ENCODE results near the gene LCE1C.

The LCE1C gene

GRCh38 chr1:152806576-152806975 is at the start of gene LCE1C:
TSS of gene LCE1C (minus strand) at chr1:152806651. CDS start at chr1:152805478, 1,173 bp downstream.
- Histone ChIP-seq H3K4me1 (ENCODE audit: control insufficient read depth in 1 of 2, insufficient read depth in 2 of 2, low read length in 2 of 2) (no peaks in the 10 kb centered on the region), H3K9me3 (ENCODE audit: control insufficient read depth in 1 of 2, low read length in 2 of 2) (no peaks in the 10 kb centered on the region), H3K27me3 (ENCODE audit: control insufficient read depth in 1 of 2, insufficient read depth in 2 of 2, low read length in 2 of 2) (no peaks in the 10 kb centered on the region), H3K4me3 (ENCODE audit: low read depth in 1 of 2, low read length in 2 of 2) (no peak within 1 kb of the TSS), H3K27ac (ENCODE audit: low read depth, low read length) (no peak within 1 kb of the TSS), H3K9ac (ENCODE audit: low read depth in 1 of 2, low read length in 2 of 2) (no peak within 1 kb of the TSS), H3K36me3 (ENCODE audit: control insufficient read depth in 1 of 2, insufficient read depth in 2 of 2, low read length in 2 of 2) (no peaks in the 10 kb centered on the region)

GRCh38 chr1:152855661-152856060 is 49.2 kb upstream of the LCE1C start:
- Histone ChIP-seq H3K4me1 (ENCODE audit: control insufficient read depth in 1 of 2, insufficient read depth in 2 of 2, low read length in 2 of 2) (no peaks in the 10 kb centered on the region), H3K9ac (ENCODE audit: low read depth in 1 of 2, low read length in 2 of 2) (no peak overlapping the region), H3K9me3 (ENCODE audit: control insufficient read depth in 1 of 2, low read length in 2 of 2) (no peaks in the 10 kb centered on the region), H3K27me3 (ENCODE audit: control insufficient read depth in 1 of 2, insufficient read depth in 2 of 2, low read length in 2 of 2) (no peaks in the 10 kb centered on the region), H3K4me3 (ENCODE audit: low read depth in 1 of 2, low read length in 2 of 2) (no peak overlapping the region), H3K27ac (ENCODE audit: low read depth, low read length) (no peak overlapping the region), H3K36me3 (ENCODE audit: control insufficient read depth in 1 of 2, insufficient read depth in 2 of 2, low read length in 2 of 2) (no peaks in the 10 kb centered on the region)

GRCh38 chr1:152842556-152842955 is 36.1 kb upstream of the LCE1C start, which contains the start of gene LCE6A:
TSS of gene LCE6A (plus strand) at chr1:152842856. CDS start at chr1:152843521, 665 bp downstream.
- Histone ChIP-seq H3K9ac (ENCODE audit: low read depth in 1 of 2, low read length in 2 of 2) (no peak within 1 kb of the TSS), H3K27ac (ENCODE audit: low read depth, low read length) (no peak within 1 kb of the TSS), H3K9me3 (ENCODE audit: control insufficient read depth in 1 of 2, low read length in 2 of 2) (no peaks in the 10 kb centered on the region), H3K27me3 (ENCODE audit: control insufficient read depth in 1 of 2, insufficient read depth in 2 of 2, low read length in 2 of 2) (no peaks in the 10 kb centered on the region), H3K4me1 (ENCODE audit: control insufficient read depth in 1 of 2, insufficient read depth in 2 of 2, low read length in 2 of 2) (no peaks in the 10 kb centered on the region), H3K36me3 (ENCODE audit: control insufficient read depth in 1 of 2, insufficient read depth in 2 of 2, low read length in 2 of 2) (no peaks in the 10 kb centered on the region), H3K4me3 (ENCODE audit: low read depth in 1 of 2, low read length in 2 of 2) (no peak within 1 kb of the TSS)

- no peak overlapping the region for H3K9ac ChIP-seq (ENCODE audit: low read depth in 1 of 2, low read length in 2 of 2)
- H3K27me3 ChIP-seq (ENCODE audit: control insufficient read depth in 1 of 2, insufficient read depth in 2 of 2, low read length in 2 of 2): no peaks in the 10 kb centered on the region
- no peaks in the 10 kb centered on the region for H3K4me1 ChIP-seq (ENCODE audit: control insufficient read depth in 1 of 2, insufficient read depth in 2 of 2, low read length in 2 of 2)
- H3K4me3 ChIP-seq (ENCODE audit: low read depth in 1 of 2, low read length in 2 of 2): no peak overlapping the region
- no peak overlapping the region for H3K27ac ChIP-seq (ENCODE audit: low read depth, low read length)
- H3K9me3 ChIP-seq (ENCODE audit: control insufficient read depth in 1 of 2, low read length in 2 of 2): no peaks in the 10 kb centered on the region
- H3K36me3 ChIP-seq (ENCODE audit: control insufficient read depth in 1 of 2, insufficient read depth in 2 of 2, low read length in 2 of 2): no peaks in the 10 kb centered on the region
Measured at GRCh38 chr1:152836870-152837269, 30.4 kb upstream of the LCE1C start.

GRCh38 chr1:152827173-152827572 is 20.7 kb upstream of the LCE1C start, which contains the start of gene LCE1A:
TSS of gene LCE1A (plus strand) at chr1:152827473. CDS start at chr1:152827473, 0 bp downstream.
- H3K27ac ChIP-seq (ENCODE audit: low read depth, low read length): no peak within 1 kb of the TSS
- peaks cover 0 to 3% of the 10 kb centered on the region in 2 donors for H3K27me3 ChIP-seq (ENCODE audit: control insufficient read depth in 1 of 2, insufficient read depth in 2 of 2, low read length in 2 of 2)
- no peaks in the 10 kb centered on the region for H3K9me3 ChIP-seq (ENCODE audit: control insufficient read depth in 1 of 2, low read length in 2 of 2)
- no peaks in the 10 kb centered on the region for H3K4me1 ChIP-seq (ENCODE audit: control insufficient read depth in 1 of 2, insufficient read depth in 2 of 2, low read length in 2 of 2)
- H3K36me3 ChIP-seq (ENCODE audit: control insufficient read depth in 1 of 2, insufficient read depth in 2 of 2, low read length in 2 of 2): no peaks in the 10 kb centered on the region
- no peak within 1 kb of the TSS for H3K9ac ChIP-seq (ENCODE audit: low read depth in 1 of 2, low read length in 2 of 2)
- no peak within 1 kb of the TSS for H3K4me3 ChIP-seq (ENCODE audit: low read depth in 1 of 2, low read length in 2 of 2)

GRCh38 chr1:152824964-152825363 is 18.5 kb upstream of the LCE1C start:
- Histone ChIP-seq H3K27me3 (ENCODE audit: control insufficient read depth in 1 of 2, insufficient read depth in 2 of 2, low read length in 2 of 2) (peaks cover 0 to 3% of the 10 kb centered on the region in 2 donors), H3K9me3 (ENCODE audit: control insufficient read depth in 1 of 2, low read length in 2 of 2) (no peaks in the 10 kb centered on the region), H3K27ac (ENCODE audit: low read depth, low read length) (no peak overlapping the region), H3K36me3 (ENCODE audit: control insufficient read depth in 1 of 2, insufficient read depth in 2 of 2, low read length in 2 of 2) (no peaks in the 10 kb centered on the region), H3K4me3 (ENCODE audit: low read depth in 1 of 2, low read length in 2 of 2) (no peak overlapping the region), H3K9ac (ENCODE audit: low read depth in 1 of 2, low read length in 2 of 2) (no peak overlapping the region), H3K4me1 (ENCODE audit: control insufficient read depth in 1 of 2, insufficient read depth in 2 of 2, low read length in 2 of 2) (no peaks in the 10 kb centered on the region)

GRCh38 chr1:152823294-152823693 is 16.8 kb upstream of the LCE1C start:
- no peaks in the 10 kb centered on the region for H3K4me1 ChIP-seq (ENCODE audit: control insufficient read depth in 1 of 2, insufficient read depth in 2 of 2, low read length in 2 of 2)
- H3K9ac ChIP-seq (ENCODE audit: low read depth in 1 of 2, low read length in 2 of 2): no peak overlapping the region
- H3K27me3 ChIP-seq (ENCODE audit: control insufficient read depth in 1 of 2, insufficient read depth in 2 of 2, low read length in 2 of 2): no peaks in the 10 kb centered on the region
- no peak overlapping the region for H3K27ac ChIP-seq (ENCODE audit: low read depth, low read length)
- H3K4me3 ChIP-seq (ENCODE audit: low read depth in 1 of 2, low read length in 2 of 2): no peak overlapping the region
- H3K9me3 ChIP-seq (ENCODE audit: control insufficient read depth in 1 of 2, low read length in 2 of 2): no peaks in the 10 kb centered on the region
- H3K36me3 ChIP-seq (ENCODE audit: control insufficient read depth in 1 of 2, insufficient read depth in 2 of 2, low read length in 2 of 2): no peaks in the 10 kb centered on the region

- Histone ChIP-seq H3K9ac (ENCODE audit: low read depth in 1 of 2, low read length in 2 of 2) (no peak overlapping the region), H3K4me3 (ENCODE audit: low read depth in 1 of 2, low read length in 2 of 2) (no peak overlapping the region), H3K9me3 (ENCODE audit: control insufficient read depth in 1 of 2, low read length in 2 of 2) (no peaks in the 10 kb centered on the region), H3K27ac (ENCODE audit: low read depth, low read length) (no peak overlapping the region), H3K27me3 (ENCODE audit: control insufficient read depth in 1 of 2, insufficient read depth in 2 of 2, low read length in 2 of 2) (no peaks in the 10 kb centered on the region), H3K36me3 (ENCODE audit: control insufficient read depth in 1 of 2, insufficient read depth in 2 of 2, low read length in 2 of 2) (no peaks in the 10 kb centered on the region), H3K4me1 (ENCODE audit: control insufficient read depth in 1 of 2, insufficient read depth in 2 of 2, low read length in 2 of 2) (no peaks in the 10 kb centered on the region)
Measured at GRCh38 chr1:152817309-152817708, 10.9 kb upstream of the LCE1C start.

- no peaks in the 10 kb centered on the region for H3K9me3 ChIP-seq (ENCODE audit: control insufficient read depth in 1 of 2, low read length in 2 of 2)
Measured at GRCh38 chr1:152811671-152812070, 5.2 kb upstream of the LCE1C start, which contains the start of gene LCE1B. TSS of gene LCE1B (plus strand) at chr1:152811971. CDS start at chr1:152812447, 476 bp downstream.

GRCh38 chr1:152811050-152811449 is 4.6 kb upstream of the LCE1C start:
- H3K9me3 ChIP-seq (ENCODE audit: control insufficient read depth in 1 of 2, low read length in 2 of 2): no peaks in the 10 kb centered on the region
- H3K4me3 ChIP-seq (ENCODE audit: low read depth in 1 of 2, low read length in 2 of 2): no peak overlapping the region
- H3K4me1 ChIP-seq (ENCODE audit: control insufficient read depth in 1 of 2, insufficient read depth in 2 of 2, low read length in 2 of 2): no peaks in the 10 kb centered on the region
- no peak overlapping the region for H3K9ac ChIP-seq (ENCODE audit: low read depth in 1 of 2, low read length in 2 of 2)
- H3K27me3 ChIP-seq (ENCODE audit: control insufficient read depth in 1 of 2, insufficient read depth in 2 of 2, low read length in 2 of 2): no peaks in the 10 kb centered on the region
- no peak overlapping the region for H3K27ac ChIP-seq (ENCODE audit: low read depth, low read length)
- H3K36me3 ChIP-seq (ENCODE audit: control insufficient read depth in 1 of 2, insufficient read depth in 2 of 2, low read length in 2 of 2): no peaks in the 10 kb centered on the region

More at GRCh38 chr1:152811671-152812070, 5.2 kb upstream of the LCE1C start, which contains the start of gene LCE1B:
- no peak within 1 kb of the TSS for H3K9ac ChIP-seq (ENCODE audit: low read depth in 1 of 2, low read length in 2 of 2)
- no peaks in the 10 kb centered on the region for H3K4me1 ChIP-seq (ENCODE audit: control insufficient read depth in 1 of 2, insufficient read depth in 2 of 2, low read length in 2 of 2)
- H3K27ac ChIP-seq (ENCODE audit: low read depth, low read length): no peak within 1 kb of the TSS
- no peak within 1 kb of the TSS for H3K4me3 ChIP-seq (ENCODE audit: low read depth in 1 of 2, low read length in 2 of 2)
- H3K27me3 ChIP-seq (ENCODE audit: control insufficient read depth in 1 of 2, insufficient read depth in 2 of 2, low read length in 2 of 2): no peaks in the 10 kb centered on the region
- H3K36me3 ChIP-seq (ENCODE audit: control insufficient read depth in 1 of 2, insufficient read depth in 2 of 2, low read length in 2 of 2): no peaks in the 10 kb centered on the region

- no peak overlapping the region for H3K4me3 ChIP-seq (ENCODE audit: low read depth in 1 of 2, low read length in 2 of 2)
- H3K4me1 ChIP-seq (ENCODE audit: control insufficient read depth in 1 of 2, insufficient read depth in 2 of 2, low read length in 2 of 2): no peaks in the 10 kb centered on the region
- H3K9ac ChIP-seq (ENCODE audit: low read depth in 1 of 2, low read length in 2 of 2): no peak overlapping the region
- H3K27ac ChIP-seq (ENCODE audit: low read depth, low read length): no peak overlapping the region
- H3K9me3 ChIP-seq (ENCODE audit: control insufficient read depth in 1 of 2, low read length in 2 of 2): no peaks in the 10 kb centered on the region
- no peaks in the 10 kb centered on the region for H3K36me3 ChIP-seq (ENCODE audit: control insufficient read depth in 1 of 2, insufficient read depth in 2 of 2, low read length in 2 of 2)
- H3K27me3 ChIP-seq (ENCODE audit: control insufficient read depth in 1 of 2, insufficient read depth in 2 of 2, low read length in 2 of 2): no peaks in the 10 kb centered on the region
Measured at GRCh38 chr1:152801333-152801732, 5.1 kb downstream of the LCE1C start.
